K562 (cell line): ENCODE data around the gene SPAG17. TPM values are rescaled to one million over a fixed set of nuclear protein-coding genes. Genes with fewer than 3 reads are reported as not detected.

Source experiments
- ATAC-seq: fragments of 200-7000 bp; cut with Tn5 transposase; 3 replicates; pipeline ENCODE4 v1.9.1; 2020; ENCODE audit warnings: moderate library complexity
- BruUV-seq: library from RNA; stranded (reverse); fragments of 400-500 nt; replicated peaks from 2 replicates; lab custom pipeline; 2021; lab: Mats Ljungman, UMichigan
- CTCF ChIA-PET: fragments of 300-600 bp; formaldehyde crosslinking; extraction: SDS; loops from one replicate; lab custom pipeline; 2021; ENCODE audit warnings: low intra/inter-chr PET ratio; lab: Yijun Ruan, JAX
- POLR2A ChIA-PET: fragments of 300-600, 350-650 bp; sonication (Branson Sonifier 250); formaldehyde crosslinking; extraction: SDS; loops from one replicate; lab custom pipeline; 2021; ENCODE audit warnings: antibody characterized with exemption, inconsistent platforms; lab: Yijun Ruan, JAX
- DNase-seq, 4 experiments: peaks; one replicate each; pipeline versions ENCODE4 v3.0.0 to v3.0.0-alpha.2; 2011 to 2018; ENCODE audit warnings: low spot score in 3 of 4, mixed read lengths in 3 of 4; ENCODE audit errors: extremely low read depth in 1 of 4
- FAIRE-seq: peaks from 2 replicates; lab custom pipeline; 2011; peaks lifted over from hg19 to GRCh38; lab: Jason Lieb, UNC
- H2AFZ ChIP-seq: 2 replicates; pipeline ENCODE4 v1.6.0; 2011; ENCODE audit warnings: low read depth, low read length, control low read depth, inconsistent platforms
- H3K27ac ChIP-seq: fragments of 200-600 bp; 3 replicates; pipeline ENCODE4 v1.8.0; 2011; ENCODE audit warnings: low read depth, mild to moderate bottlenecking, control low read depth, inconsistent platforms, low read length, moderate library complexity, mixed read lengths; ENCODE audit errors: extremely low read depth
- H3K27me3 ChIP-seq, 2 experiments: fragments of 300-600 bp in 1 of 2; 2 replicates in 1 of 2; 3 replicates in 1 of 2; pipeline versions ENCODE4 v1.6.0 to v1.8.0; 2011; ENCODE audit warnings: inconsistent platforms in 2 of 2, low read length in 2 of 2, mild to moderate bottlenecking in 1 of 2, mixed read lengths in 1 of 2, moderate library complexity in 1 of 2; ENCODE audit not compliant: control insufficient read depth in 2 of 2, insufficient read depth in 2 of 2
- H3K36me3 ChIP-seq: fragments of 300-600 bp; 3 replicates; pipeline ENCODE4 v1.8.0; 2011; ENCODE audit warnings: mild to moderate bottlenecking, low read length, inconsistent platforms; ENCODE audit not compliant: control insufficient read depth, insufficient read depth
- H3K4me1 ChIP-seq, 2 experiments: fragments of 200-600 bp in 1 of 2; replicated peaks in 1 of 2; 2 replicates in 1 of 2; 3 replicates in 1 of 2; pipeline versions ENCODE4 v1.5.1 to v1.8.0; 2011; ENCODE audit warnings: inconsistent platforms in 2 of 2, low read length in 2 of 2, mild to moderate bottlenecking in 1 of 2, mixed read lengths in 1 of 2, moderate library complexity in 1 of 2; ENCODE audit not compliant: control insufficient read depth in 2 of 2, insufficient read depth in 2 of 2
- H3K4me2 ChIP-seq: 2 replicates; pipeline ENCODE4 v1.6.1; 2011; ENCODE audit warnings: low read length, control low read depth, inconsistent platforms, mixed read lengths; ENCODE audit not compliant: insufficient read depth
- H3K4me3 ChIP-seq: fragments of 200-600 bp; sonication (generic), shearing (Covaris generic); 2 replicates; pipeline ENCODE4 v1.5.1; 2016; ENCODE audit warnings: control low read depth, inconsistent platforms
- H3K79me2 ChIP-seq: fragments of 200-600 bp; 3 replicates; pipeline ENCODE4 v1.8.0; 2011; ENCODE audit warnings: low read length, inconsistent platforms; ENCODE audit not compliant: control insufficient read depth, insufficient read depth
- H3K9ac ChIP-seq, 2 experiments: 2 replicates each; pipeline versions ENCODE4 v1.6.0 to v1.6.1; 2011; ENCODE audit warnings: low read depth in 2 of 2, low read length in 2 of 2, control low read depth in 1 of 2, inconsistent platforms in 1 of 2, mild to moderate bottlenecking in 1 of 2, mixed read lengths in 1 of 2; ENCODE audit not compliant: insufficient read depth in 1 of 2
- H3K9me1 ChIP-seq: one replicate; pipeline ENCODE4 v1.6.0; 2011; ENCODE audit warnings: inconsistent platforms, mild to moderate bottlenecking, low read length, moderate library complexity; ENCODE audit not compliant: control insufficient read depth, insufficient read depth
- H3K9me3 ChIP-seq: replicated peaks from 2 replicates; pipeline ENCODE4 v1.5.1; 2011; ENCODE audit warnings: low read depth, low read length, inconsistent platforms; ENCODE audit not compliant: control insufficient read depth, insufficient read depth
- H4K20me1 ChIP-seq: replicated peaks from 2 replicates; pipeline ENCODE4 v1.6.1; 2011; ENCODE audit warnings: low read length, inconsistent platforms, mixed read lengths; ENCODE audit not compliant: control insufficient read depth, insufficient read depth
- ATF2 ChIP-seq: sonication (generic); formaldehyde crosslinking; IDR thresholded peaks from 2 replicates; pipeline ENCODE4 v1.8.1; 2022; ENCODE audit warnings: missing genetic modification reagents
- ATF7 ChIP-seq: fragments of 450-650 bp; IDR thresholded peaks from 2 replicates; pipeline ENCODE4 v1.7.1; 2014; ENCODE audit warnings: mild to moderate bottlenecking, moderate library complexity
- CREB1 ChIP-seq, 2 experiments: sonication (generic) in 1 of 2; formaldehyde crosslinking in 1 of 2; IDR thresholded peaks; 2 replicates each; pipeline versions ENCODE4 v1.6.1 to v1.8.0; 2012 to 2022; ENCODE audit warnings: inconsistent platforms in 1 of 2, mild to moderate bottlenecking in 1 of 2, missing genetic modification reagents in 1 of 2, moderate library complexity in 1 of 2
- CREB3L1 ChIP-seq: fragments of 450-650 bp; IDR thresholded peaks from 2 replicates; pipeline ENCODE4 v1.6.1; 2014; ENCODE audit warnings: low read depth, mild to moderate bottlenecking, moderate library complexity, borderline replicate concordance
- CSDE1 ChIP-seq, 2 experiments: fragments of 450-650 bp; IDR thresholded peaks; 2 replicates each; pipeline ENCODE4 v1.6.1; 2016; ENCODE audit warnings: mild to moderate bottlenecking in 1 of 2
- ELK1 ChIP-seq: sonication (generic); formaldehyde crosslinking; IDR thresholded peaks from 2 replicates; pipeline ENCODE4 v1.8.1; 2022; ENCODE audit warnings: missing genetic modification reagents
- GABPB2 ChIP-seq: fragments of 250-450 bp; sonication (Bioruptor Pico); conservative IDR thresholded peaks from 2 replicates; pipeline ENCODE4 v1.5.1; 2021; ENCODE audit warnings: mild to moderate bottlenecking
- GMEB1 ChIP-seq: fragments of 250-450 bp; sonication (Bioruptor Pico); IDR thresholded peaks from 2 replicates; pipeline ENCODE4 v1.4.0; 2020; ENCODE audit warnings: mild to moderate bottlenecking
- SETDB1 ChIP-seq: IDR thresholded peaks from one replicate; pipeline ENCODE4 v1.6.1; 2012; ENCODE audit warnings: low read length, control low read depth, inconsistent platforms
- ZC3H11A ChIP-seq: IDR thresholded peaks from 2 replicates; pipeline ENCODE4 v1.6.1; 2012; ENCODE audit warnings: low read depth, low read length, improper control_type of control experiment
- ZNF12 ChIP-seq: sonication (generic); formaldehyde crosslinking; IDR thresholded peaks from 2 replicates; pipeline ENCODE4 v1.4.0; 2020; ENCODE audit warnings: mild to moderate bottlenecking, missing genetic modification reagents
- ZNF764 ChIP-seq: fragments of 250-450 bp; sonication (Bioruptor Pico); IDR thresholded peaks from 2 replicates; pipeline ENCODE4 v1.4.0; 2020; ENCODE audit warnings: low read depth, mild to moderate bottlenecking, moderate library complexity
- in situ Hi-C: fragments of 300-500 bp; cut with MboI; formaldehyde crosslinking; loops from 4 replicates; pipeline ENCODE4 v1.15.0; 2018; ENCODE audit warnings: inconsistent platforms, mixed read lengths
- intact Hi-C: fragments of 100-400 bp; cut with micrococcal nuclease; formaldehyde crosslinking; loops from 2 replicates; pipeline ENCODE4 v1.14.2; 2022
- polyA plus RNA-seq, 8 experiments: library from polyadenylated mRNA; depleted of rRNA in 4 of 8; stranded (reverse) in 5 of 8; unstranded in 3 of 8; fragments of >200 nt; fragmentation: Nextera tagmentation in 2 of 8; fragmentation: Illumina TruSeq in 1 of 8; extraction: Ambion mirVana in 2 of 8; extraction: Trizol in 1 of 8; gene quantifications; 2 replicates each; pipeline versions ENCODE4 v1.2.1 to v1.2.3, GENCODE V29; 2011 to 2014; ENCODE audit warnings: inconsistent platforms in 1 of 8, missing spikeins in 1 of 8
- total RNA-seq, 7 experiments: library from RNA; depleted of rRNA in 6 of 7; stranded (reverse); fragments of >200 nt in 6 of 7; fragmentation: Illumina TruSeq in 2 of 7; extraction: Trizol in 2 of 7; gene quantifications; 2 replicates each; pipeline versions ENCODE4 v1.2.1 to v1.2.3, GENCODE V29; 2011 to 2021; ENCODE audit warnings: low replicate concordance in 1 of 7
- TF ChIP-seq, protein P1 (sequence below): conservative IDR thresholded peaks from 2 replicates; pipeline ENCODE4 v1.6.1; 2011; ENCODE audit warnings: low read depth, mild to moderate bottlenecking, low read length; ENCODE audit not compliant: control insufficient read depth
- TF ChIP-seq, protein P2 (sequence below): sonication (generic); formaldehyde crosslinking; IDR thresholded peaks from 2 replicates; pipeline ENCODE4 v1.8.0; 2022; ENCODE audit warnings: mild to moderate bottlenecking, missing genetic modification reagents
- TF ChIP-seq, protein P3 (sequence below): fragments of 450-650 bp; IDR thresholded peaks from 2 replicates; pipeline ENCODE4 v1.6.1; 2016; ENCODE audit warnings: low read depth, mild to moderate bottlenecking, moderate library complexity

SPAG17 gene
- total and polyA plus RNA-seq, 9 of the 15 experiments (the other 6 are each of a cell fraction or from before 2014, with no cell fraction given), result 0.07 to 2.1 (median 1.5) TPM

DNA sequence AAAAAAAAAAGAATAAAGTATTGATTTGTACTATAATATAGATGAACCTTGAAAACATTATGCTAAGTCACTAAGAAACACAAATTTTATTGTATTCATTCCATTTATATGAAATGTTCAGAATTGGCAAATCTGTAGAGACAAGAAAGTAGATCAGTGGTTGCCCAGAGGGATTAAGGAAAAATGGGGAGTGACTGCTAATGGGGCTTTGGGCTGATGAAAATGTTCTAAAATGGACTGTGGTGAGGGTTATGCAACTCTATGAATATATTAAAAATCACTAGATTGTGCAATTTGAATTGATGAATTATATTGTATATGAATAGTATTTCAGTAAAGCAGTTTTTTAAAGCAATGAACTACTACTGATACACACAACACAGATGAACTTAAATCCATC, 265.7 kb downstream of the SPAG17 start:
- H3K4me2 ChIP-seq, result no peak overlapping the region
- no peak for DNase-seq
- no peaks in the 10 kb centered on the region for H3K9me3 ChIP-seq
- ChIA-PET POLR2A (interaction anchor here (1.2 kb wide), 1 partner anchor 10 kb away, joined by 3 read pairs; the partner anchor contains the start of genes GDAP2 and WDR3), CTCF (interaction anchor here (0.7 kb wide), 1 partner anchor 406 kb away, joined by 5 read pairs; no protein-coding TSS in a partner anchor)
- H4K20me1 ChIP-seq, result no peaks in the 10 kb centered on the region
- H3K4me1 ChIP-seq, result no peaks in the 10 kb centered on the region
- ATAC-seq, result no peak
- FAIRE-seq, result no peak
- no peaks in the 10 kb centered on the region for H3K79me2 ChIP-seq
- in situ Hi-C loops (no loop called here), intact Hi-C loops (no loop called here)
- H3K9me1 ChIP-seq, result no peaks in the 10 kb centered on the region
- H3K36me3 ChIP-seq, result peaks cover 28% of the 10 kb centered on the region
- no peak overlapping the region for H3K9ac ChIP-seq
- no peaks in the 10 kb centered on the region for H3K27me3 ChIP-seq
- no peak overlapping the region for H2AFZ ChIP-seq
- H3K4me3 ChIP-seq, result no peak overlapping the region
- H3K27ac ChIP-seq, result no peak overlapping the region
- no TSS peak for BruUV-seq
- TF ChIP-seq GABPB2 (CRISPR knock-in tag), result no peak
- TF ChIP-seq ELK1 (CRISPR knock-in tag), result no peak
- TF ChIP-seq, protein P1, sequence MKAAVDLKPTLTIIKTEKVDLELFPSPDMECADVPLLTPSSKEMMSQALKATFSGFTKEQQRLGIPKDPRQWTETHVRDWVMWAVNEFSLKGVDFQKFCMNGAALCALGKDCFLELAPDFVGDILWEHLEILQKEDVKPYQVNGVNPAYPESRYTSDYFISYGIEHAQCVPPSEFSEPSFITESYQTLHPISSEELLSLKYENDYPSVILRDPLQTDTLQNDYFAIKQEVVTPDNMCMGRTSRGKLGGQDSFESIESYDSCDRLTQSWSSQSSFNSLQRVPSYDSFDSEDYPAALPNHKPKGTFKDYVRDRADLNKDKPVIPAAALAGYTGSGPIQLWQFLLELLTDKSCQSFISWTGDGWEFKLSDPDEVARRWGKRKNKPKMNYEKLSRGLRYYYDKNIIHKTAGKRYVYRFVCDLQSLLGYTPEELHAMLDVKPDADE, result no peak
- no peak for TF ChIP-seq ZNF764 (CRISPR knock-in tag)
- TF ChIP-seq SETDB1, result no peak
- TF ChIP-seq CREB3L1, result no peak
- no peak for TF ChIP-seq CSDE1 (IDR thresholded peaks at IDR 0.05)
- TF ChIP-seq, protein P2, sequence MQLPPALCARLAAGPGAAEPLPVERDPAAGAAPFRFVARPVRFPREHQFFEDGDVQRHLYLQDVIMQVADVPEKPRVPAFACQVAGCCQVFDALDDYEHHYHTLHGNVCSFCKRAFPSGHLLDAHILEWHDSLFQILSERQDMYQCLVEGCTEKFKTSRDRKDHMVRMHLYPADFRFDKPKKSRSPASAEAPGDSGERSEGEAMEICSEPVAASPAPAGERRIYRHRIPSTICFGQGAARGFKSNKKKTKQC (CRISPR knock-in tag), result no peak
- TF ChIP-seq GMEB1, result no peak
- no peak for TF ChIP-seq CREB1 (IDR thresholded peaks at IDR 0.05)
- TF ChIP-seq CREB1 (CRISPR knock-in tag; IDR thresholded peaks at IDR 0.05), result no peak
- no peak for TF ChIP-seq ATF2 (CRISPR knock-in tag)
- TF ChIP-seq ZNF12 (CRISPR knock-in tag), result no peak
- no peak for TF ChIP-seq ATF7
- TF ChIP-seq, protein P3, sequence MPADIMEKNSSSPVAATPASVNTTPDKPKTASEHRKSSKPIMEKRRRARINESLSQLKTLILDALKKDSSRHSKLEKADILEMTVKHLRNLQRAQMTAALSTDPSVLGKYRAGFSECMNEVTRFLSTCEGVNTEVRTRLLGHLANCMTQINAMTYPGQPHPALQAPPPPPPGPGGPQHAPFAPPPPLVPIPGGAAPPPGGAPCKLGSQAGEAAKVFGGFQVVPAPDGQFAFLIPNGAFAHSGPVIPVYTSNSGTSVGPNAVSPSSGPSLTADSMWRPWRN, result no peak
- TF ChIP-seq ZC3H11A, result no peak
